Panc1 (cell line): ENCODE results near the gene CAPN11.

Source experiments
- CTCF ChIP-seq: fragments of 450-650 bp; IDR thresholded peaks from 2 replicates; pipeline ENCODE4 v1.5.1; 2017; ENCODE audit warnings: mild to moderate bottlenecking
- POLR2AphosphoS5 ChIP-seq: IDR thresholded peaks from 2 replicates; pipeline ENCODE4 v1.6.1; 2012; ENCODE audit warnings: mild to moderate bottlenecking, low read depth, low read length, moderate library complexity

GRCh38 chr6:44193307-44193910 lies 34.8 kb downstream of the CAPN11 start:
- no peak for TF ChIP-seq CTCF
- TF ChIP-seq POLR2AphosphoS5, result no peak
